OCI-LY1 (cell line): Measurements from ENCODE around the gene SMIM1.

ENCODE experiments used
- H2AFZ ChIP-seq: fragments of 200-600 bp; sonication (generic), shearing (Covaris generic); 2 replicates; pipeline ENCODE4 v1.6.0; 2014; ENCODE audit warnings: antibody characterized with exemption, mild to moderate bottlenecking, low read length
- H3F3A ChIP-seq: fragments of 200-600 bp; sonication (generic), shearing (Covaris generic); 2 replicates; pipeline ENCODE4 v1.6.0; 2014; ENCODE audit warnings: mild to moderate bottlenecking, antibody characterized with exemption, low read length, moderate library complexity; ENCODE audit not compliant: insufficient read depth
- H3K27ac ChIP-seq: fragments of 200-600 bp; sonication (generic); 2 replicates; pipeline ENCODE4 v1.5.1; 2014; ENCODE audit warnings: low read length, mixed run types, mild to moderate bottlenecking, low read depth; ENCODE audit not compliant: poor library complexity, severe bottlenecking
- H3K27me3 ChIP-seq: fragments of 200-600 bp; sonication (generic); 2 replicates; pipeline ENCODE4 v1.6.0; 2014; ENCODE audit warnings: antibody characterized with exemption, mild to moderate bottlenecking, low read length, moderate library complexity; ENCODE audit not compliant: insufficient read depth
- H3K36me3 ChIP-seq: fragments of 200-600 bp; sonication (generic); 2 replicates; pipeline ENCODE4 v1.6.1; 2014; ENCODE audit warnings: mild to moderate bottlenecking, antibody characterized with exemption, low read length, moderate library complexity, mixed read lengths; ENCODE audit not compliant: insufficient read depth
- H3K4me1 ChIP-seq: fragments of 200-600 bp; sonication (generic); 2 replicates; pipeline ENCODE4 v1.5.1; 2014; ENCODE audit warnings: mild to moderate bottlenecking, low read length, moderate library complexity; ENCODE audit not compliant: insufficient read depth, severe bottlenecking
- H3K4me2 ChIP-seq: fragments of 200-600 bp; sonication (generic), shearing (Covaris generic); 2 replicates; pipeline ENCODE4 v1.6.1; 2014; ENCODE audit warnings: low read length
- H3K4me3 ChIP-seq: fragments of 200-600 bp; sonication (generic); 2 replicates; pipeline ENCODE4 v1.5.1; 2014; ENCODE audit warnings: low read length, low read depth, mild to moderate bottlenecking, mixed read lengths; ENCODE audit not compliant: poor library complexity, severe bottlenecking
- H3K79me2 ChIP-seq: fragments of 200-600 bp; shearing (Covaris generic); 2 replicates; pipeline ENCODE4 v1.6.1; 2016; ENCODE audit warnings: mixed run types, low read length, mixed read lengths; ENCODE audit not compliant: insufficient read depth
- H3K9ac ChIP-seq: fragments of 200-600 bp; sonication (generic), shearing (Covaris generic); 2 replicates; pipeline ENCODE4 v1.6.1; 2014; ENCODE audit warnings: mild to moderate bottlenecking, low read length, mixed read lengths
- H3K9me2 ChIP-seq: fragments of 200-600 bp; sonication (generic), shearing (Covaris generic); 2 replicates; pipeline ENCODE4 v1.6.1; 2014; ENCODE audit warnings: low read depth, mild to moderate bottlenecking, low read length, mixed read lengths
- H3K9me3 ChIP-seq: fragments of 200-600 bp; shearing (Covaris generic); 2 replicates; pipeline ENCODE4 v1.6.1; 2014; ENCODE audit warnings: low read length, mixed read lengths
- H4K20me1 ChIP-seq: fragments of 200-600 bp; sonication (generic), shearing (Covaris generic); 2 replicates; pipeline ENCODE4 v1.6.0; 2016; ENCODE audit warnings: mild to moderate bottlenecking, low read length; ENCODE audit not compliant: insufficient read depth
- CTCF ChIP-seq: fragments of 200-600 bp; sonication (generic), shearing (Covaris generic); IDR thresholded peaks from 2 replicates; pipeline ENCODE4 v1.5.1; 2017; ENCODE audit warnings: mild to moderate bottlenecking, antibody characterized with exemption, low read length, moderate library complexity, mixed read lengths
- EZH2 ChIP-seq: fragments of 200-600 bp; sonication (generic), shearing (Covaris generic); IDR thresholded peaks from 2 replicates; pipeline ENCODE4 v1.8.0; 2017; ENCODE audit warnings: borderline replicate concordance, mixed run types, mild to moderate bottlenecking, antibody characterized with exemption, low read length, moderate library complexity, mixed read lengths

SMIM1 gene

GRCh38 chr1:3732434-3733093, 40.0 kb upstream of the SMIM1 start:
- Histone ChIP-seq H3K9me3 (no peaks in the 10 kb centered on the region), H4K20me1 (no peaks in the 10 kb centered on the region), H2AFZ (no peak overlapping the region), H3K36me3 (peaks cover 14% of the 10 kb centered on the region), H3K4me2 (no peak overlapping the region), H3F3A (no peaks in the 10 kb centered on the region), H3K4me3 (no peak overlapping the region), H3K27ac (no peak overlapping the region), H3K9me2 (no peaks in the 10 kb centered on the region), H3K27me3 (peaks cover 12% of the 10 kb centered on the region; the same call in 1 of the 2 replicates), H3K4me1 (no peaks in the 10 kb centered on the region), H3K9ac (no peak overlapping the region), H3K79me2 (no peaks in the 10 kb centered on the region)
- TF ChIP-seq EZH2 (no peak), CTCF (no peak)

GRCh38 chr1:3733094-3733882, 39.3 kb upstream of the SMIM1 start:
- Histone ChIP-seq H4K20me1 (no peaks in the 10 kb centered on the region), H3F3A (no peaks in the 10 kb centered on the region), H3K27me3 (peaks cover 12% of the 10 kb centered on the region; the same call in 1 of the 2 replicates), H3K9ac (no peak overlapping the region), H3K9me2 (no peaks in the 10 kb centered on the region), H3K4me2 (no peak overlapping the region), H3K9me3 (no peaks in the 10 kb centered on the region), H3K79me2 (no peaks in the 10 kb centered on the region), H3K4me1 (no peaks in the 10 kb centered on the region), H3K4me3 (no peak overlapping the region), H3K27ac (no peak overlapping the region), H2AFZ (no peak overlapping the region), H3K36me3 (peaks cover 20% of the 10 kb centered on the region)
- TF ChIP-seq CTCF (no peak), EZH2 (no peak)

- Histone ChIP-seq H3K36me3 (peaks cover 25% of the 10 kb centered on the region), H3K4me3 (no peak overlapping the region), H3F3A (no peaks in the 10 kb centered on the region), H3K4me1 (no peaks in the 10 kb centered on the region), H3K27me3 (peaks cover 5% of the 10 kb centered on the region; the same call in 1 of the 2 replicates), H4K20me1 (no peaks in the 10 kb centered on the region), H3K79me2 (no peaks in the 10 kb centered on the region), H2AFZ (no peak overlapping the region), H3K4me2 (no peak overlapping the region), H3K9me2 (no peaks in the 10 kb centered on the region), H3K27ac (no peak overlapping the region), H3K9me3 (no peaks in the 10 kb centered on the region), H3K9ac (no peak overlapping the region)
- TF ChIP-seq EZH2, result no peak
- no peak for TF ChIP-seq CTCF
These were observed 38.5 kb upstream of the SMIM1 start for GRCh38 chr1:3733883-3734589.
